PFSK-1 (cell line): ENCODE data around the gene PCP2.

Experiments
- FOXP2 ChIP-seq: optimal IDR thresholded peaks from 2 replicates; pipeline ENCODE3; 2011; ENCODE audit warnings: borderline replicate concordance, control low read depth, inconsistent platforms; ENCODE audit not compliant: insufficient read depth; ENCODE audit errors: extremely low read length, extremely low read depth
- POLR2AphosphoS5 ChIP-seq: IDR thresholded peaks from 2 replicates; pipeline ENCODE4 v1.6.1; 2012; ENCODE audit warnings: low read depth, mild to moderate bottlenecking, control low read depth, low read length, moderate library complexity
- SIN3A ChIP-seq: IDR thresholded peaks from 2 replicates; pipeline ENCODE4 v1.6.1; 2012; ENCODE audit warnings: mild to moderate bottlenecking, low read length, moderate library complexity, borderline replicate concordance; ENCODE audit not compliant: insufficient read depth
- TAF1 ChIP-seq: IDR thresholded peaks from 2 replicates; pipeline ENCODE4 v1.6.1; 2012; ENCODE audit warnings: low read length, control low read depth, borderline replicate concordance; ENCODE audit not compliant: insufficient read depth
- TF ChIP-seq, protein P1 (sequence below), 2 experiments: IDR thresholded peaks; 2 replicates each; pipeline versions ENCODE4 v1.6.1 to v1.8.0; 2011 to 2012; ENCODE audit warnings: low read depth in 2 of 2, low read length in 2 of 2, control low read depth in 1 of 2, inconsistent platforms in 1 of 2, mild to moderate bottlenecking in 1 of 2, moderate library complexity in 1 of 2; ENCODE audit not compliant: insufficient read depth in 1 of 2

PCP2 gene

DNA sequence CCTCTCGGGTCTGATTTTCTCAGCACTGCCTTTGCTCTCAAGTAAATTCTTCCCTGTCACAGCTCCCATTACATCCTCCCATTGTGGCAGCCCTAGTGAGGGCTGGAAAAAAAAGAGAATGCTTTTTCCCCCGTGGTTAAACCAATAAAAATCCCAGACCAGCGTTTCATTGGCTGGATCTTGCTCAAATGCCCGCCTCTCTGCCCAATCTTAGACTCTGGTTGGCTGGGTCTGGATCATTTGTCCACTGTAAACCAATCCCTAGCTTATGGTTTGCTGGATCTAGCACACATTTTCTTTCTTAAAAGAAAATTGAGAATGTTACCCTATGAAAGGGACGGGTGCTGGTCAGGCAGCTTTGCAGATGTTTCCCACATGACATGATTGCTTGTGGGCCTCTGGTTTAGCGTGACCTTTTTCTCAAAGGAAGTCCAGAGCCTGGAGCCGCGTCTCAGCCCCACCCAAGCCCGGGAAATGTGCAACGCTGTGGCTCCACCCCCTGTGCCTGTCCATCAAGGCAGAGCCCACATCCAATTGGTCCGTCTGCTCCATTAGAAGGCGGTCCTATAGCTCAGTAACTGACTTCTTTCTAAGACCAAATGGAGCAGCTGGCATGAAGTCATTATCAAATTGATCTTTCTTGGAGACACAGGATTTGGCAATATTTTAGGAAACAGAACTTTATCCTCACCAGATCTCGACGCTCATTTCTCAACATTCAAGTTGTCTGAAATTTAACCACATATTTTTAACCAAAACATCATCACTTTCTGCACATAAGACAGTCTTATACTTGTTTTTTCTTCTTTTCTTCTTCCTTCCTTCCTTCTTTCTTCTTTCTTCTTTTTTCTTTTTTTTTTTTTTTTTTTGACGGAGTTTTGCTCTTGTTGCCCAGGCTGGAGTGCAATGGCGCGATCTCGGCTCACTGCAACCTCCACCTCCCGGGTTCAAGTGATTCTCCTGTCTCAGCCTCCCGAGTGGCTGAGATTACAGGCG, 40.8 kb upstream of the PCP2 start:
- no peak for TF ChIP-seq FOXP2

DNA sequence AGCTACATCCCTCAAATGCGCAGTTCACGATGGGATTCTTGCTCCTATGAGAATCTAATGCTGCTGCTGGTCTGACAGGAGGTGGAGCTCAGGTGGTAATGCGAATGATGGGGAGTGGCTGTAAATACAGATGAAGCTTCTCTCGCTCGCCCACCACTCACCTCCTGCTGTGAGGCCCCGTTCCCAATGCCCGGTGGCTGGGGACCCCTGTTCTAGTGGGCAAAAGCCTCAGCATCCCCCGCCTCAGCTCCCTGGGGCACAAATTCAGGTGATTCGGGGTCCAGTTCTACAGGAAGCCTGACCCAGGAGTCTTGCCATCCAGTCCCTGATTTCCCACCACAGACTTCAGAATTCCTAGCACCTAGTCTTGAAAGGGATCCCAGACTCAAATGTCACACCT, 39.0 kb upstream of the PCP2 start:
- TF ChIP-seq SIN3A, result no peak
- TF ChIP-seq FOXP2, result no peak
- no peak for TF ChIP-seq TAF1
- TF ChIP-seq, protein P1, sequence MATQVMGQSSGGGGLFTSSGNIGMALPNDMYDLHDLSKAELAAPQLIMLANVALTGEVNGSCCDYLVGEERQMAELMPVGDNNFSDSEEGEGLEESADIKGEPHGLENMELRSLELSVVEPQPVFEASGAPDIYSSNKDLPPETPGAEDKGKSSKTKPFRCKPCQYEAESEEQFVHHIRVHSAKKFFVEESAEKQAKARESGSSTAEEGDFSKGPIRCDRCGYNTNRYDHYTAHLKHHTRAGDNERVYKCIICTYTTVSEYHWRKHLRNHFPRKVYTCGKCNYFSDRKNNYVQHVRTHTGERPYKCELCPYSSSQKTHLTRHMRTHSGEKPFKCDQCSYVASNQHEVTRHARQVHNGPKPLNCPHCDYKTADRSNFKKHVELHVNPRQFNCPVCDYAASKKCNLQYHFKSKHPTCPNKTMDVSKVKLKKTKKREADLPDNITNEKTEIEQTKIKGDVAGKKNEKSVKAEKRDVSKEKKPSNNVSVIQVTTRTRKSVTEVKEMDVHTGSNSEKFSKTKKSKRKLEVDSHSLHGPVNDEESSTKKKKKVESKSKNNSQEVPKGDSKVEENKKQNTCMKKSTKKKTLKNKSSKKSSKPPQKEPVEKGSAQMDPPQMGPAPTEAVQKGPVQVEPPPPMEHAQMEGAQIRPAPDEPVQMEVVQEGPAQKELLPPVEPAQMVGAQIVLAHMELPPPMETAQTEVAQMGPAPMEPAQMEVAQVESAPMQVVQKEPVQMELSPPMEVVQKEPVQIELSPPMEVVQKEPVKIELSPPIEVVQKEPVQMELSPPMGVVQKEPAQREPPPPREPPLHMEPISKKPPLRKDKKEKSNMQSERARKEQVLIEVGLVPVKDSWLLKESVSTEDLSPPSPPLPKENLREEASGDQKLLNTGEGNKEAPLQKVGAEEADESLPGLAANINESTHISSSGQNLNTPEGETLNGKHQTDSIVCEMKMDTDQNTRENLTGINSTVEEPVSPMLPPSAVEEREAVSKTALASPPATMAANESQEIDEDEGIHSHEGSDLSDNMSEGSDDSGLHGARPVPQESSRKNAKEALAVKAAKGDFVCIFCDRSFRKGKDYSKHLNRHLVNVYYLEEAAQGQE (IDR thresholded peaks at IDR 0.05; ENCODE audit: insufficient read depth in 1 of 2, low read depth in 2 of 2, low read length in 2 of 2), result no peak
- no peak for TF ChIP-seq POLR2AphosphoS5

DNA sequence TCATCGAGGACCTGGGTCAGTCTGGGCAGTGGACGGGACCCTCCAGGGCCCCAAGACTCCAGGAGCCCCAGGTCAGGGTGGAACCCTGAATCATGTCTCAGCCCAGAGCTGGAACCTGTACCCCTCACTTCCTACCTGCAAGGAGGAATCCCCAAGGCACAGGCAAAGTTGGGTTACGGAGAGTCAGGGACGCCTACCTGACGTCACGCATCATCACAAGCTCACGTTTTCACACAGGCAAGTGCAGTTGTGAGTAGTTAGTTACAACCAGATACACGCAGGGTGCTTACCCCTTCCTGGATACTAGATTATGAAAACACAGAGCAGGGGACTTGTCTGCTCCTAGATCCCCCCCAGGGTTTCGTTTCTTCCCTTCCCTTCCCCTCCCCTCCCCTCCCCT, 37.3 kb upstream of the PCP2 start:
- no peak for TF ChIP-seq FOXP2
- no peak for TF ChIP-seq SIN3A
- TF ChIP-seq, protein P1 (IDR thresholded peaks at IDR 0.05; ENCODE audit: insufficient read depth in 1 of 2, low read depth in 2 of 2, low read length in 2 of 2), result no peak
- no peak for TF ChIP-seq POLR2AphosphoS5
- TF ChIP-seq TAF1, result no peak

DNA sequence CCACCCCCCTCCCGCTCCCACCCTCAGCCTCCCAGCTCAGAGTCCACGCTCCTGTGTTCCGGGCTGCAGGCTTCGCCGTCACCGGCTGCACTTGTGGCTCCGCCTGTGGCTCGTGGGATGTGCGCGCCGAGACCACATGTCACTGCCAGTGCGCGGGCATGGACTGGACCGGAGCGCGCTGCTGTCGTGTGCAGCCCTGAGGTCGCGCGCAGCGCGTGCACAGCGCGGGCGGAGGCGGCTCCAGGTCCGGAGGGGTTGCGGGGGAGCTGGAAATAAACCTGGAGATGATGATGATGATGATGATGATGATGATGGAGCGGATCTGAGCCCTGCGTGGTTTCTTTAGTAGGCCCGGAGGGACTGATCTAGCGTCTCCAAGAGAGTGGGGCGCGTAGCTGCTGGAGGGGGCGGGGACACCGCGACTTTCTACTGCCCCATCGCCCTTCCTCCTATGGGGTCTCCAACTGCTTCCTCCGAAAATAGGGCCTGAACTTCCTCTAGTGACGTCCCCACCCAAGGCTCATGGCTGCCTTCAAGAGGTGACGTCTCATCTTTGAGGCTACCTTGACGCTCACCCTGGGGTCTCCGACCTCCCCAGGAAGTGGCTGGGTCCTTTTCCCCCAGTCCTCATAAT, 36.7 kb upstream of the PCP2 start:
- TF ChIP-seq SIN3A (no peak), FOXP2 (peak; percentile 16)

DNA sequence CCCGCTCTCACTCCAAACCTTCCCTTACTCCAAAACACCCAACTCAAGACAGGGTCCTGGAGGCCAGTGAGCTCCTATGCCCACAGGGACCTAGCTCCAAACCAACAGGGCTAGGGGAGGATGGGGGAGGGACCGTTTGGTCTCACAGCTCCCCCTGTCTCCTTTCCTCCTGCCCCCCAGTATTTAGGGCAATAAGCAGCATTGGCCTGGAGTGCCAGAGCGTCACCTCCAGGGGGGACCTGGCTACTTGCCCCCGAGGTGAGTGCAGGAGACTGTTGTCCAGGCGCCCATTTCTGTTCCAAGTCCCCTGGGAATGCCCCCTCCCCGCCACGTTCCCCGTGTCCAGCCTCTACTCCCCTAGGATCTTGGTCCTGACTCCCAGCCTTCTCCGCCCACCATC, 36.1 kb upstream of the PCP2 start:
- TF ChIP-seq SIN3A (no peak), TAF1 (no peak), POLR2AphosphoS5 (no peak), FOXP2 (no peak)
- TF ChIP-seq, protein P1 (IDR thresholded peaks at IDR 0.05; ENCODE audit: insufficient read depth in 1 of 2, low read depth in 2 of 2, low read length in 2 of 2), result no peak

DNA sequence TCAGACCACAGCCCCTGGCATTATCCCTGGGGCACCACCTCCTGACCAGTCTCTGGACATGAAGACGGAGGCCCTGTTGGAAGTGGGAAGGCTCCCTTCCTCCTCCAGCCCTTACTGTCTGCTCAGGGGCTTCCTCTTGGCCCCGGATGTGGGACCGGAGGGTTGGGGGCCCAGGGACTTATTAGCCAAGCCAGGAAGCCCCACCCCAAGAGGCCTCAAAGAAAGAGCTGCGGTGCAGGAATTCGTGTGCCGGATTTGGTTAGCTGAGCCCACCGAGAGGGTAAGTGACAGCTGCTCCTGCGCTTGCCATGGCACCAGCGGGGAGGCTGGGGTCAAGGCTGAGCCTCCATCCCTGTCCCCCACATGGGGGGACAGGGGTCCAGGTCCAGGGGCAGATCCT, 35.3 kb upstream of the PCP2 start, which contains the start of gene RETN:
Gene RETN, plus strand, starts transcription at position 208 of the 400 bp plus-strand sequence. CDS start 278 bp downstream, outside the sequence.
- TF ChIP-seq FOXP2, result no peak
- TF ChIP-seq SIN3A, result no peak
- TF ChIP-seq POLR2AphosphoS5, result no peak
- TF ChIP-seq, protein P1 (IDR thresholded peaks at IDR 0.05; ENCODE audit: insufficient read depth in 1 of 2, low read depth in 2 of 2, low read length in 2 of 2), result no peak
- TF ChIP-seq TAF1, result no peak
